GM18873 (cell line): ENCODE results near the gene ASTN2.

Experiments
- ATAC-seq: cut with Tn5 transposase; IDR thresholded peaks from one replicate; pipeline ENCODE4 v1.9.1; 2021; ENCODE audit warnings: mild to moderate bottlenecking, moderate library complexity, moderate number of reproducible peaks; ENCODE audit not compliant: unreplicated experiment, low FRiP score

The ASTN2 gene

DNA sequence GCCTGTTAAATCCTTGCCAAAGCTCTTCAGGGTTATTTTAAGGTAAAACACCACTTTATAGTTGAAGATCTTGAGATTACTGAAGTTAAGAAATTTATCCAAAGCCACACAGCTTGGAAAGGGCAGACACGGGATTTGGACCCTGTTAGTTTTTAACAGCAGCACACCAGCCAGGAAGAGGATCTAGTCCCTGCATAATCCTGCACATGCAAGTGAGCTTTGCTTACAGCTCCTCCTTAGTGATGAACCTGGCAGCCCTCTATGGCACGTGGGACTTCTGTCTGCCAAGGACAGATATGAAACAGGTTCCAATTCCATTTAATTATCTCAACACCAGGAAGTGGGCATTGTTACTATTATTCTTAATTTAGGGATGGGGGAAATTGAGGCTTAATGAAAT is 619.0 kb downstream of the ASTN2 start:
- ATAC-seq = no peak

DNA sequence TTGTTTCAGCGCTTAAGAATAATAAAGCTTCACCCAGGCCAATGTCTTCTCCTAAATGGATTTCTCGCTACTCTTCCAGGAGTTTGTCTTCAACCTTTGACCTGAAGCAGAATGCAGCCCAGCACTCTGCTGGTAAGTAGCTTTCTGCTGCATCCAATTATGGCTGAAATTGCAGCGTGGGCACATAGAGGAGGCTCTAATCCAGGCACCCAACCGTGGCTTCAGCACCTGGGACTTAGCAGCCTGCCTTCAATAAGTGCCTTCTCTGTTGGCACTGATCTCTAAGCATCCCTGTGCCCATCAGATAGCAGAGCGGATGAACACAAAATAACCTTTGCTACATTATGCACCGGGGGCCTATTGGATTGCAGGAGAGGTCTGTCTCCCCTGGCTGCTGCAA is 622.6 kb downstream of the ASTN2 start:
- ATAC-seq = no peak

DNA sequence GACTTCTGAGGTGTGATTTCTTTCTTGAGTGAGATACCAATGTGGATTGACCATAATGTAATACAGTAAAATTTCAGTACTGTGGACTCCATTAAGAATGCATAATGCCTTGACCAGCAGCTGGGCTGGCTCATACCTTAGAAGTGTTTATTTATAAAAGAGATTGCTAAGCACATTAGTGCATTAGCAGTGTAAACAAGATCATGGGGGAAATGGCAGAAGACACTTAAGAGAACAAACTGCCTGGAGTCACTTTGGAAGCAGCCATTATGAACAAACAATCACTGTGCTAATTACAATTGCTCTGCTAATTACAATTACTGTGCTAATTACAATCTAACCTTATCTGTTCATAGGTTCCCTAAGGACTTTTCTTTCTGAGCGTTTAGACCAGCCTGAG is 623.5 kb downstream of the ASTN2 start:
- ATAC-seq = no peak

DNA sequence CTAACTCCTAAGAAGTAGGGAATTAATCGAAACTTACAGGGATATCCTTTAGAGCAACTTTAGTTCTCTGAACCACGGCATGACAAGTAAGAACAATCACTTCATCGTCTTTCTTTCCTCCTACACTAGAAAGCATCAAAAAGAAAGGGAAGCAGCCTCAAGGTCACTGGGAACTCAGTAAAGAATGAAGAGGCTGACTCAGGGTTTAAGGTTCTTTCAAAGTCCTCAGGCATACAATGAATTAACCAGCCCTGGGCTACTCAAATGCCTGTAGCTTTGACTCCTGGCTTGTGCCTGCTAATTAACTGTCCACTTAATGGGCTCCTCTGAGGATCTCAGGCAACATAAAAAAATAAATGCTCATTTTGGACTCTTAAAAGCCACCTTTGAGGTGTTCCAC is 625.8 kb downstream of the ASTN2 start:
- no peak for ATAC-seq

DNA sequence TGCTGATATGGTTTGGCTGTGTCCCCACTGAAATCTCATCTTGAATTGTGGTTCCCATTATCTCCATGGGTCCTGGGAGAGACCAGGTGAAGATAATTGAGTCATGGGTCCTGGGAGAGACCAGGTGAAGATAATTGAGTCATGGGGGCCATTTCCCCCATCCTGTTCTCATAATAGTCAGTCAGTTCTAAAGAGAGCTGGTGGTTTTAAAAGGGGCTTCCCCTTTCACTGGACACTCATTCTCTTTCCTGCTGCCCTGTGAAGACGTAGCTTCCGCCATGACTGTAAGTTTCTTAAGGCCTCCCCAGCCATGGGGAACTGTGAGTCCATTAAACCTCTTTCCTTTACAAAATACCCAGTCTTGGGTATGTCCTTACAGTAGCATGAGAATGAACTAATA is 628.1 kb downstream of the ASTN2 start:
- no peak for ATAC-seq

DNA sequence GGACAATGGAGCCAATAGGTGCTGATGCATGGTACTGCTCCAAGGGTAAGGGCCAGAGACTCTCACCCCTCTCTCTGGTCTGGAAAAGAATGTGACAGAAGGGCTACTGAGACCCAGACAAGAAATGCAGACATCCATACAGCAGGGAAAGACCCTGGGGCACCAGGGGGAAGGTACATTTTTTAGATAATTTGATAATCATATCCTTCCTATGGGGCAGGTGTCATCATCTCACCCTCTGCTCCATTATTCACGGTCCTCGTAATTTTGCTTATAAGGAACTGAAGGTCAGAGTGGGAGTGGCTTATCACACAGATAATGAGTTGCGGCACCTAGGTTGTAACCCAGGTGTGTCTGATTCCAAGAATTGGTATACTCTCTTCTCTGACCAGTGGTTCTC is 637.7 kb downstream of the ASTN2 start:
- ATAC-seq = no peak

DNA sequence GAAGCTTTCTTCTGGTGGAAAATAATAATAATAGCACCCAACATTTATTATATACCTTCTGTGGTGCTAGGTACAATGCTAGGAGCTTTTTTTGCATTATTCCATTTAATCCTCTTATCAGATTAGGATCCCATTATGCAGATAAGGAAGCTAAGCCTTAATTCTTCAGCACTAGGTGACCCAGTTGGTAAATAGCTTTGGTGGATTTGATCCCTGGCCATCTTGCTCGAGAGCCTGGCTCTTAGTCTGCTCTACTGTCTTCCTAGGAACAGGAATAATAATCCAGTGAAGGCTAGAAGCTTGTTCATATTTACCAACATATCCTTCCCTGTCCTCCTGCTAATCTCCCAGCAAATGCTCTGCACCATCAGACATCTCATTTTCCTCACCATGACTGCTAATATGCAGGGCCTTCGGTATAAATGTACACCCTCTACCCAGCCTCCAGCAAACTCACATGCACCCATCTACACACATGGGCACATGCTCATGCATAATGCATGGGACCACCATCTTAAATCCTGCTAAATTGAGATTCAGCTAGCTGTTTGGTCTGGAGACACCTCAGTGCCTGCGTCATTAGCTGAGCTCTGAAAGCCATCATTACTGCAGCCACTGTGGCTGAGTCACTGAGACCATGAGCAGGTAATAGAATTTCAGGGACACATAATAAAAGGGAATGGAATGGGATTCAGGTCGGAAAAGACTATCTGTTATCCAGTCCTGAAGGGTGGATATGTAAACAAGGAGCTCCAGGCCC is 640.3 kb downstream of the ASTN2 start:
- no peak for ATAC-seq

DNA sequence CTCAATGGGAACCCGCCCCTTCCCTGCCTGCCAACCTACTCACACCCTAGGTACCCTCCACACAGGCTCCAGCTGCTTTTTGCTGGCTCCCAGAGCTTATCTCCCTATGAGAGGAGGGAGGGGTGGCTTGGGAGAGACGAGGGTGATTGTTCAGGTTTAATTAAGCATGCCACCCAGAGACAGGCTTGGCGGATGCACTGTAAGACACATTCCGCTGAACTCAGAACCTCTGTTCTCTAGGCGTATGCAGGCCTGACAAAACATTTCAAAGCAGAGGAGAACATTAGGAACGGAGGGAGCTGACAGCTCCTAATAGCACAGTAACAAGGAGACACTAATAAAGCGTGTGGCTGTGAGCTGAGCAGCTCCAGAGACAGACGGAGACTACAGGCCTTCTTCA is 647.6 kb downstream of the ASTN2 start:
- no peak for ATAC-seq

DNA sequence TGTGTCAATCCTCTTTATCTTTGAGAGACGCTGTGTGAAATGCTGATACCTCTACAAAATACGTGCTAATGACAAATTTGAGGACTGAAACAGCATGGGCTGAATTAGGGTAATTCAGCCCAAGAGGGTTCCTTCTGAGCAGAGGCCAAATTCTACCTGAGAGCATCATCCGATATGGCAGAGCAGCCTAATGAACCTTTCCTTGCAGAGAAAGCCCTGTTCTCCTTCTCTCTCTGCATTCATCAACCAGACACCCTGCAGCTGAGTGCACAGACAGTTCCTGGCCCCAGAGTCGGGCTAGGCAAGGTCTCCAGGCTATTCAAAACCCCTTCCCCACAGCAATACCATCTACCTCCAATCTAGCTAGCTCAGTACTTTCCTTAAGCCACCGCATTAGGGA is 649.8 kb downstream of the ASTN2 start:
- no peak for ATAC-seq

DNA sequence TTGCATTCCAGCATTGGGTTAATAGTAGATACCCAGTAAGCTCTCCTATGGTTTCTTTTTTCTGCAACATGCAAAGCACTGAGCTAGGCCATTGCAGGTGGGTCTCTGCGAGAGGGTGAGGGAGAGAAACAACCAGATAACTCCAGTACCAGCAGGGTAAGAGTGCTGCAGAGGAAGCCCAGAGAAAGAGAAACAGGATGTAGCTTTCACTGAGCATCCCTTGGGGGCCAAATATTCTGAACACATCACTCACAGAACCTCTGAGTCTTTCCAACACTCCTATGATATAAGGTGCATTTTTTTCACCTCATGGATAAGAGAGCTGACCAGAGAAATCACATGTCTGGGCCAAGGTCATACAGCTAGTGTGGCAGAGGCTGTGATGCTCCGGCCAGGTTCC is 651.1 kb downstream of the ASTN2 start:
- no peak for ATAC-seq

DNA sequence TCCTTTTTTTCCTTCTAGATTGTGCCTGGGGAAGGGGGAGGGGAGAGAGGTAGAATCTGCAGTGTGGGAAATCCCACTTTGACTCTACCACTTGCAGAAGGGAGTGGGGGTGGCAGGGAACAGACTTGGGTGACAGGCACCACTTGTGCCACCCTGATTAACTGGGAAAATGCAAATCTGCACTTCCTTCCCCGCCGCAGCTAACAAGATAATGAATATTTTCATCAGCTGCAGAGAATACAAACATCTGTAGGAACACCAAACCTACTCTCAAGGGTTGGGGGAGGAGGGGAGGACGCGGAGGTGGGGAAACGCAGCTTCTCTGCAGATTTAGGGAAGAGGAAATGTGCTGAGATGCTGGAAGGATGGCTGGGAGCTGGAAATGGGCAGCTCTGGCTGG is 654.2 kb downstream of the ASTN2 start:
- ATAC-seq = no peak

DNA sequence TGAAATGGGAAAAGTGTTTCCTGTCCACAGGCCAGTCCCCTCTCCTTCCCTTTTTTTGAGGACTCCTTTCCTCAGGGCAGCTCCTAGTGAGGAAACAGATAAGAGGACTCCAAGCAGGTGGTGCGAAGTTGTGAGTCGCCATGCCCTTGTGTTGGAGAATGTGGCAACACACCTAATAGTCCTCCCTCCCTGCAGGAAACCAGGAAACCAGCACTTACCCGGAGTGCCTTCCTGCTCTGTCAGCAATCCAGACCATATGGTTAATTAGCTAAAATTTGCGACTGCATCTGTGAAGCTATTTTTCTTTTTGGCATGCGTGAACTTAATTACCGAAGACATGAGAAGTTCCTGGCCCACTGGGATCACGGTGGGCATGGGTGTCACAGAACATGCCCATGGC is 657.8 kb downstream of the ASTN2 start:
- no peak for ATAC-seq

DNA sequence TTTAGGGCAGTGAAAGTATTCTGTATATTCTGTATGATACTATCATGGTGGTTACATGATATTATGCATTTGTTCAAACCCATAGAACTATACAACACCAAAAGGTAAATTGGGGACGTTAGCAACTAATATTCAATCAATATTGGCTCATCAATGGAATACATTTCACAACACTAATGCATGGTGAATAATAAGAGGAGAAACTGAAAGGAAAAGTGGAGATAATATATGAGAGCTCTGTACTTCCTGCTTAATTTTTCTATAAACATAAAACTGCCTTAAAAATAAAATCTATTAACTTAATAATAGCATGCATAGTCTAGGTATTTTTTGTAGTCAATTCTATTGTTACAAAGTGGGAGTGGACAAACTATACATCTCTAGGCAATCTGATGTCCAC is 661.5 kb downstream of the ASTN2 start:
- ATAC-seq = no peak

DNA sequence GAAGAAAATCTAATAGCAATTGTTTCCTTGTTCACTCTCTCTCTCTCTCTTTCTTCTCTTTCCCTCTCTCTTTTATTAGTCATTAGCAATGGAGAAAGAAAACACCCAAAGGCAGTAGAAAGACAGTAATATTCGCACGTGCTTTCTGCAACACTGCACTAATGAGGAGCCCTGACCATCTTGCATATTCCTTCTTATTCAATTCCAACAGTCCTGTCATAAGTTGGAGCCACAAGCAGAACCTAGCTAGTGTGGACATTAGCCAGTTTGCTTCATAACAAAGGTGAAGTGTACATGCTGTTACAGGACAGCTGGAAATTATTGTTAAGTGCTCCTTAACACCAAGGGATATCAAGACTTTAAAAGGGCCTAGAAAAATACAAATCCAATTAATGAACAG is 664.3 kb downstream of the ASTN2 start:
- no peak for ATAC-seq

DNA sequence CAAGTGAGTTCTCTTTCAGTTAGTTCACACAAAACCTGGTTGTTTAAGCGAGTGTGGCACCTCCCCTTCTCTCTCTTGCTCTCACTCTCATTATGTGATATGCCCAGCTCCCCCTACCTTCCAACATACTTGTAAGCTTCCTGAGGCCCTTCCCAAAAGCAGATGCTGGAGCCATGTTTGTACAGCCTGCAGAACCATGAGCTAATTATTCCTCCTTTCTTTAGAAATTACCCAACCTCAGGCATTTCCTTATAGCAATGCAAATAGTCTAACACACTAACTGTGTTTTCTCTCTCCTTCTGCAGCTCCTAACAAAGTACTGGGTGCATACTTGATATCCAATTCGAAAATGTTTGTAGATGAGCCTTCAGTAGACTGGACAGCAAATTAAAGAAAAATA is 665.1 kb downstream of the ASTN2 start:
- ATAC-seq = no peak

DNA sequence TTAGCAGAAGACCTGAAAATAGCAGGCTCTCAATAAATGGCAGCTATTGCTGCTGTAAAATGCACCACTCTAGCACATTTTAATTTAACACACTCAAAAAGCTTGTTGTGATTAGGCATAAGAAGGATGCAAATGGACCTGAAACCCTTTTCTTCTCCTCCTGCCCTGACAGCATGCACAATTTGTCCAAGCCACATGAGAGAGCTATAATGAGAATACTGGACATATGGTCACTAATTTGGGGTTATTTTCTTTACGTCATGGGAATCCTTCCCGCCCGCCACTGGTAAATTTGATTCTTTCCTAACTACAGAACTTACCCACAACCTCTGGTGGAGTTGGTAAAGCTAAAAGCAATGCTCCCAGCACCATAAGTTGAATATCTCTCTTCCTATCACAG is 665.7 kb downstream of the ASTN2 start:
- no peak for ATAC-seq

DNA sequence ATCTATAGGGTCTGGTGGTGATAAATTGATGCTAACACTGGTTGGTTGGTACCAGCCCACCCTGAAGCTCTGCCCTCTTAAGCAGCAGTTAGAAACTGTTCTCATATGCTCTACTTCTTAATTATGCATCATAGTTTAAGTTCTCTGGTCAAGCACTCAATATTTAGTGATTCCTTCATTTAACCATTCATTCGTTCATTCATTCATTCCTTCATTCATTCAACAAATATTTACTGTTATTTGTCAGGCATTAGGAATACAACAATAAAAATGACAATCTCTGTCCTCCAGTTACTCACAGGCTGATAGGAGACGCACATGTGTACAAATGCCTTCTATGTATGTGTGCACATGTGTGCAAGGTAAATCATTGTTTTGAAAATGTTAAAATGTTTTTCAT is 673.1 kb downstream of the ASTN2 start:
- ATAC-seq = no peak

DNA sequence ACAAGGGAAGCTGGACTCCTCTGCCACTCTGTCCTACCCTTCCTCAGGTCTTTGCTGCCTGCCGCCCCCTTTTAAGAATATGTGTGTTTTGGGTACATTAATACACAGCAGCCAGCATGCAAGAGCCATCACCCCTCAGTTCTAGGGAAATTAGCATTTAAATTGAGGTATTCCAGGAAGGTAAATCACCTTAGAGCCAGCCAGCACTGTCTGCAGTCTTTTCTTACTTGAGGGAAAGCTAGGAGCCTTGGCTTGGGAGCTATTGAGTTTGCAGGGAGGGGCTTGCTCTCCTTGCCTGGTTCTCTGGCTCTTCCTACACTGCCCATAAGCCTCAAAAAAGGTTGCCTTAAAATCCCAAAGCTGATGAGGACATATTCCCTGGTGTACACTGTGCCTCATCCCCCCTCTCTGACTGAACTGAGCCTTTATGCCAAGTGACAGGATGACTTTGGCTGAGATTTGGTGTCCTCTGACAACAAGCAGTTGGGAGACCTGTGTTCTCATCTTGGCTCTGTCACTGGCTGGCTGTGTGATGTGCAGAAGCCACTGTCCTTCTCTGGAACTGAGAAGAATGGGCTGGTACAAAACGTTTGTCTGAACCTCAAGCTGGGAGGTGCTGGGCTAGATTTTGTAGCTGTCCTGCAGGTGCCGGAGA is 673.6 kb downstream of the ASTN2 start:
- ATAC-seq = no peak

DNA sequence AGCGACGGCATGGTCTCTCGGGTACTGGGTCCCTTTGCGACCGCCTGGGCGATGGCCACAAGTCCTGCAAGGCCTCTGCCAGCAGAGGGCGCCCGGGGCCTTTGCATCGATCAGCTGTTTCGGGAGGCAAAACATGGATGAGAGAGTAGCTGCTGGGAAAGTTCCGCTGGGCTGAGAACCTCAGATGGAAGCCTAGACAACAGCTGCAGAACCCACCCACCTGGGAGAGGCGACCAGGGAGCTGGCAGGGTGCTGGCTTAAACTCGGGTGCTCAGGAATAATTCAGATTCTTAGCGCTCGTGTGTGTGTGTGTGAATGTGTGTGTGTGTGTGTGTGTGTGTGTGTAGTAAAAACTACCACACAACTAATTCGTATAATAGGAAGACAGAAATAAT is 677.7 kb downstream of the ASTN2 start:
- ATAC-seq = no peak

DNA sequence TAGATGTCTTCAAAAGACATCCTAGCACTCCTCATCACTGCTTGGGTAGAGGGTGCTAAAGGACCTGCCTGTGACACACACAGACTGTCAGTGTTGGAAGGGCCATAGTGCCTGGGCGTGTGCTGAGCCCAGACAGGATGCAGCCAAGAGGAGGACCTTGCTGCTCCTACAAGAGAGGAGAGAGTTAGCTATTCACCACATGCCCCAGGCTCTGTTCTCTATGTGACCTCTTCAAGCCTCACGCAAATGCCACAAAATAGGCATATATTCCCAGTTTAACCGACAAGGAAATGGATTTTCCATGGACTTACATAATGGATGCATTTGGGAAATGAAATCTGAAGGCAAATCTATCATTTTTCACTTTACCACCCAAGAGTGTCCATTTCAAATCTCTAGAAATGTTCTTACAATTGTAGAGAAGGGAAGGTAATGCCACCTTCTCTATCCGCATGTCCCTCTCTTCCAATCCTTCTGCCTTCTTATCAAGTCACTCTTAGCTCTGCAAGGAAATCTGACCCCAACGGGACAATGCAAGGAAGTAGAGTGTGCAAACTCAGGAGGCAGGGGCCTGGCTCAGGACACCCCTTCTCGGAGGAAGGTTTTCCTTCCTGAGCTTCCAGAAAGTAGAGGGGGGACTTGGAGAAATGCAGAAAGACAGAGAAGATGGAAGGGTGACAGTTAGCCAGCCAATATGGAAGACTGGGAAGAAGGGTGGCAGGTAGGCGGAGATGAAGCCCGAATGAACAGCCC is 678.3 kb downstream of the ASTN2 start:
- ATAC-seq = no peak

DNA sequence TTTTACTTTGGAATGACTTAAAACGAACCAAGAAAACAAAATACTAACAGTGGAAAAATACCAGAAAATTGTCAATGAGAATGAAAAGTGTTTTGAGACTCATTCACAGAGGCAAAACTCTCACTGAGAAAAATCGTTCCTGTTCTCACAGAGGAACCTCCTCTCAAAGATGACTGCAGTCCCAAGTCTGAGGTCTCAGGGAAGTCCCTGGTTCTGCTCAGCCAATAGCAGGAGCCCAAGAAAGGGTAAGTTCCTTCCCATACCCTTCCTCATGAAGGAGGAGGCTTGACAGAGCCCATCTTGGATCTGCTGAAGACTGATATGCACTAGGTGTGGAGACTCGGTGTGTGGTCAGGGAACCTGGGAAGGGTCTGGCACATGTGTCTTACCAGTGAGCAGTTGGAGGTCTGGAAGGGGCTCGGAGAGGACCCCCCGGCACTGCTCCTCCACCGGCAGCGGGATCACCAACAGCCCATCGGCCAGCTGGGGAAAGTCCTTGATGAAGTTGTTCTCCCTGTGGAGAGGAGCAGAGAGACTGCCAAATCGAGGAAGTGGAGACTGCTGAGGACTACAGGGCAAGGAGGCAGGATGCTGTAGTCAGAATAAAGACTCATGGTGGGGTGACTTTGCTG is 681.7 kb downstream of the ASTN2 start:
- ATAC-seq = no peak
